K562 (cell line): Measurements from ENCODE around the gene ANAPC4. TPM values are rescaled to one million over a fixed set of nuclear protein-coding genes. Genes with fewer than 3 reads are reported as not detected.

ENCODE experiments used
- ATF4 ChIP-seq: fragments of 450-650 bp; formaldehyde crosslinking; IDR thresholded peaks from 2 replicates; pipeline ENCODE4 v1.4.0; 2022; ENCODE audit warnings: mild to moderate bottlenecking, moderate library complexity
- BCL6 ChIP-seq: fragments of 250-450 bp; sonication (Bioruptor Pico); IDR thresholded peaks from 2 replicates; pipeline ENCODE4 v1.4.0; 2020
- CBX8 ChIP-seq: fragments of 200-600 bp; sonication (generic); IDR thresholded peaks from 2 replicates; pipeline ENCODE4 v1.6.1; 2012; ENCODE audit warnings: borderline replicate concordance, mixed run types, low read depth, mild to moderate bottlenecking, moderate library complexity, mixed read lengths, low read length, control low read depth, inconsistent platforms; ENCODE audit not compliant: poor library complexity, severe bottlenecking; ENCODE audit errors: extremely low read depth
- CTBP1 ChIP-seq: fragments of 450-650 bp; IDR thresholded peaks from 2 replicates; pipeline ENCODE4 v1.6.1; 2016; ENCODE audit warnings: borderline replicate concordance
- CUX1 ChIP-seq: fragments of 200-800 bp; sonication (Bioruptor generic); IDR thresholded peaks from 2 replicates; pipeline ENCODE4 v1.6.1; 2016; ENCODE audit warnings: missing genetic modification characterization, missing compliant biosample characterization
- GABPA ChIP-seq: fragments of 200-800 bp; sonication (Bioruptor generic); conservative IDR thresholded peaks from 2 replicates; pipeline ENCODE4 v1.6.1; 2016; ENCODE audit warnings: low read depth, missing genetic modification characterization, missing compliant biosample characterization
- MCM2 ChIP-seq: fragments of 450-650 bp; IDR thresholded peaks from 2 replicates; pipeline ENCODE4 v1.6.1; 2017; ENCODE audit warnings: low read depth, mild to moderate bottlenecking
- NONO ChIP-seq, 2 experiments: fragments of 200-400 bp in 1 of 2; fragments of 450-650 bp in 1 of 2; formaldehyde crosslinking in 1 of 2; IDR thresholded peaks; 2 replicates each; pipeline ENCODE4 v1.6.1; 2017; ENCODE audit warnings: low read depth in 2 of 2, mild to moderate bottlenecking in 2 of 2, moderate library complexity in 2 of 2, low read length in 1 of 2
- POLR2B ChIP-seq: fragments of 450-650 bp; IDR thresholded peaks from 2 replicates; pipeline ENCODE4 v1.6.1; 2018; ENCODE audit warnings: low read depth; ENCODE audit not compliant: partially characterized antibody
- POLR2G ChIP-seq: fragments of 200-400 bp; formaldehyde crosslinking; IDR thresholded peaks from 2 replicates; pipeline ENCODE4 v1.6.1; 2017; ENCODE audit warnings: low read depth, mild to moderate bottlenecking, antibody characterized with exemption, low read length, moderate library complexity
- PRPF4 ChIP-seq: fragments of 200-400 bp; formaldehyde crosslinking; IDR thresholded peaks from one replicate; pipeline ENCODE4 v1.6.1; 2017; ENCODE audit warnings: low read length, low read depth, mild to moderate bottlenecking; ENCODE audit not compliant: insufficient read depth, poor library complexity, severe bottlenecking
- SMAD1 ChIP-seq: fragments of 150-350 bp; IDR thresholded peaks from 2 replicates; pipeline ENCODE4 v1.6.1; 2014; ENCODE audit warnings: low read length, low read depth; ENCODE audit not compliant: partially characterized antibody
- SUPT5H ChIP-seq: fragments of 450-650 bp; IDR thresholded peaks from 2 replicates; pipeline ENCODE4 v1.6.1; 2016
- TOE1 ChIP-seq, 2 experiments: fragments of 450-650 bp in 1 of 2; sonication (generic) in 1 of 2; formaldehyde crosslinking in 1 of 2; IDR thresholded peaks; 2 replicates each; pipeline versions ENCODE4 v1.7.1 to v1.8.0; 2016 to 2022; ENCODE audit warnings: borderline replicate concordance in 2 of 2, mild to moderate bottlenecking in 2 of 2, antibody characterized with exemption in 1 of 2, inconsistent platforms in 1 of 2, low read depth in 1 of 2, missing genetic modification reagents in 1 of 2, moderate library complexity in 1 of 2
- ZNF408 ChIP-seq: fragments of 250-450 bp; sonication (Bioruptor Pico); IDR thresholded peaks from 2 replicates; pipeline ENCODE4 v1.4.0; 2020; ENCODE audit warnings: low read depth, mild to moderate bottlenecking, moderate library complexity
- ZNF431 ChIP-seq: sonication (generic); formaldehyde crosslinking; IDR thresholded peaks from 2 replicates; pipeline ENCODE4 v1.8.0; 2022; ENCODE audit warnings: mild to moderate bottlenecking, missing genetic modification reagents
- ZNF699 ChIP-seq: fragments of 250-450 bp; sonication (Bioruptor Pico); IDR thresholded peaks from 2 replicates; pipeline ENCODE4 v1.8.0; 2021; ENCODE audit warnings: mild to moderate bottlenecking, moderate library complexity; ENCODE audit not compliant: insufficient replicate concordance
- polyA plus RNA-seq, 8 experiments: library from polyadenylated mRNA; depleted of rRNA in 4 of 8; stranded (reverse) in 5 of 8; unstranded in 3 of 8; fragments of >200 nt; fragmentation: Nextera tagmentation in 2 of 8; fragmentation: Illumina TruSeq in 1 of 8; extraction: Ambion mirVana in 2 of 8; extraction: Trizol in 1 of 8; gene quantifications; 2 replicates each; pipeline versions ENCODE4 v1.2.1 to v1.2.3, GENCODE V29; 2011 to 2014; ENCODE audit warnings: inconsistent platforms in 1 of 8, missing spikeins in 1 of 8
- total RNA-seq, 7 experiments: library from RNA; depleted of rRNA in 6 of 7; stranded (reverse); fragments of >200 nt in 6 of 7; fragmentation: Illumina TruSeq in 2 of 7; extraction: Trizol in 2 of 7; gene quantifications; 2 replicates each; pipeline versions ENCODE4 v1.2.1 to v1.2.3, GENCODE V29; 2011 to 2021; ENCODE audit warnings: low replicate concordance in 1 of 7
- TF ChIP-seq, protein P1 (sequence below): sonication (generic); formaldehyde crosslinking; IDR thresholded peaks from 2 replicates; pipeline ENCODE4 v1.8.0; 2022; ENCODE audit warnings: missing genetic modification reagents, mild to moderate bottlenecking, borderline replicate concordance

ANAPC4 gene
- total and polyA plus RNA-seq, 9 of the 15 experiments (the other 6 are each of a cell fraction or from before 2014, with no cell fraction given) = 23.9 to 47.0 (median 31.9) TPM

DNA sequence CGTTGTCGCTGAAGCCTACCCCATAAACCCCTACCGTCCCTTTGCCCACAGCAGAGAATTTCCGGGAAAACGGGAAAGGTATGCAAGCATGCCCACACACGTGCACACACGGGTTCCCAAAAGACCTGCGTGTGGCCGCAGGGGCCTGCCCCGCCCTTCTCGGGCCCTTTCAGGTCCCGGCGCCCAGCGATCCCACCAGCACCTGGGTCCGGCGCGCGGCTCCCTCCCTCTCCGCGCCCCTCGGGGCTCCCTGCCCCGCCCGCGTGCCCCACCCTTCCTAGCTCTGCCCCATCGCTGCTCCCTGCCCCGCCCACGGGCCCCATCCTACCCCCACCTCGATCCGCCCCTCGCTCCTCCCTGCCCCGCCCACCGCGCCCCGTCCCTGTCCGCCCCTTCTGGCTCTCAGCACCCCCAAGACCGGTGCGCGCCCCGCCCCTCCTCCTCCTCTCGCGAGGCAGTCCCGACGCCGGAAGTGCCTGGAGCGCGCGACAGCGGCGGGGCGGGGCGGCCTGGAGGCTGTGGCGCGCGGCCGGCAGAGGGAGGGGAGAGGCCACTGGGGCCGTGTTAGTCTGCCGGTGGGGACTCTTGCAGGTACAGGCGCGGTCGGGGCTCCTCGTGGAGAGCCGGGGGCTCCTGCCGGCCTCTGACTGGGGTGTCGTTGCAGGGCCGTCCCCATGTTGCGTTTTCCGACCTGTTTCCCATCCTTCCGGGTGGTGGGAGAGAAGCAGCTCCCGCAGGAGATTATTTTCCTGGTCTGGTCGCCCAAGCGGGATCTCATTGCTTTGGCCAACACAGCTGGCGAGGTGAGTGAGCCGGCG, at the start of gene ANAPC4 (continued):
- no peak for TF ChIP-seq ZNF699
- TF ChIP-seq GABPA (tag) = peak; percentile 88
- no peak for TF ChIP-seq BCL6 (CRISPR knock-in tag)
- no peak for TF ChIP-seq ZNF431
- TF ChIP-seq POLR2G = peak; percentile 98
- no peak for TF ChIP-seq MCM2
- TF ChIP-seq PRPF4 = no peak
- peak; percentile 48 for TF ChIP-seq SMAD1
- TF ChIP-seq CUX1 (CRISPR knock-in tag) = no peak
- TF ChIP-seq CBX8 = no peak
- TF ChIP-seq ZNF408 (CRISPR knock-in tag) = no peak
- TF ChIP-seq, protein P1, sequence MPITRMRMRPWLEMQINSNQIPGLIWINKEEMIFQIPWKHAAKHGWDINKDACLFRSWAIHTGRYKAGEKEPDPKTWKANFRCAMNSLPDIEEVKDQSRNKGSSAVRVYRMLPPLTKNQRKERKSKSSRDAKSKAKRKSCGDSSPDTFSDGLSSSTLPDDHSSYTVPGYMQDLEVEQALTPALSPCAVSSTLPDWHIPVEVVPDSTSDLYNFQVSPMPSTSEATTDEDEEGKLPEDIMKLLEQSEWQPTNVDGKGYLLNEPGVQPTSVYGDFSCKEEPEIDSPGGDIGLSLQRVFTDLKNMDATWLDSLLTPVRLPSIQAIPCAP (CRISPR knock-in tag) = no peak
- peak in 1 of 2 experiments; percentile 67; a peak in 1 of 4 replicates for TF ChIP-seq NONO (IDR thresholded peaks at IDR 0.05; ENCODE audit: low read depth in 2 of 2, low read length in 1 of 2)
- peak; percentile 54 for TF ChIP-seq CTBP1
- 0 out of 2 replicates have a peak, but pooled peaks have one; percentile 25 for TF ChIP-seq ATF4 (CRISPR knock-in tag)
- TF ChIP-seq TOE1 (IDR thresholded peaks at IDR 0.05; ENCODE audit: borderline replicate concordance) = peak; percentile 24; the same call in 1 of the 2 replicates
- no peak for TF ChIP-seq TOE1 (CRISPR knock-in tag; IDR thresholded peaks at IDR 0.05; ENCODE audit: borderline replicate concordance, low read depth)
- peak; percentile 90 for TF ChIP-seq SUPT5H
- TF ChIP-seq POLR2B = peak; percentile 68
